Mesothelial cell of epicardium (in vitro differentiated cells): ENCODE measurements around the gene NINL. TPM values are rescaled to one million over a fixed set of nuclear protein-coding genes. Genes with fewer than 3 reads are reported as not detected.

Experiments
- DNase-seq, 2 experiments: peaks; one replicate each; pipeline ENCODE4 v3.0.0; 2021; ENCODE audit warnings: low spot score in 2 of 2; ENCODE audit not compliant: unreplicated experiment in 2 of 2
- H3K27ac Mint-ChIP-seq: 2 replicates; pipeline ENCODE4 v1.8.0; 2021; ENCODE audit warnings: mixed read lengths
- H3K27me3 Mint-ChIP-seq: 2 replicates; pipeline ENCODE4 v1.8.0; 2021; ENCODE audit warnings: low read depth, mixed read lengths
- H3K36me3 Mint-ChIP-seq: 2 replicates; pipeline ENCODE4 v1.8.0; 2021; ENCODE audit warnings: mixed read lengths
- H3K4me1 Mint-ChIP-seq: 2 replicates; pipeline ENCODE4 v1.8.0; 2021; ENCODE audit warnings: mixed read lengths
- H3K4me3 Mint-ChIP-seq: 2 replicates; pipeline ENCODE4 v1.8.0; 2021; ENCODE audit warnings: mild to moderate bottlenecking, moderate library complexity, mixed read lengths
- H3K9me3 Mint-ChIP-seq: 2 replicates; pipeline ENCODE4 v1.8.0; 2021; ENCODE audit warnings: mixed read lengths
- CTCF ChIP-seq: fragments of 200-600 bp; sonication (generic); IDR thresholded peaks from one replicate; pipeline ENCODE4 v1.5.0; 2021; ENCODE audit warnings: antibody characterized with exemption; ENCODE audit not compliant: unreplicated experiment
- total RNA-seq: library from RNA; stranded (reverse); gene quantifications from 3 replicates; pipeline ENCODE4 v1.2.1, GENCODE V29; 2021

NINL gene
- total RNA-seq, 1 donor from 2014 or later, result 85.9 TPM

- TF ChIP-seq CTCF, result no peak
- Mint-ChIP-seq H3K27ac (no peak overlapping the region), H3K4me1 (peaks cover 18% of the 10 kb centered on the region), H3K36me3 (peaks cover 5% of the 10 kb centered on the region), H3K27me3 (peaks cover 2% of the 10 kb centered on the region), H3K4me3 (no peak overlapping the region), H3K9me3 (peaks cover 8% of the 10 kb centered on the region)
- no peak for DNase-seq
Observed at GRCh38 chr20:25408890-25409289, 176.4 kb downstream of the NINL start.

GRCh38 chr20:25408170-25408547 is 177.2 kb downstream of the NINL start:
- Mint-ChIP-seq H3K36me3 (peaks cover 3% of the 10 kb centered on the region), H3K27ac (peak overlapping the region; percentile 96), H3K27me3 (peaks cover 2% of the 10 kb centered on the region), H3K9me3 (peaks cover 14% of the 10 kb centered on the region), H3K4me1 (peaks cover 18% of the 10 kb centered on the region), H3K4me3 (peak overlapping the region; percentile 88)
- DNase-seq, result no peak
- TF ChIP-seq CTCF, result no peak

- peaks cover 2% of the 10 kb centered on the region for H3K27me3 Mint-ChIP-seq
- peaks cover 17% of the 10 kb centered on the region for H3K9me3 Mint-ChIP-seq
Observed at GRCh38 chr20:25407311-25408169, 177.8 kb downstream of the NINL start, which contains the start of gene GINS1. Gene GINS1, plus strand, starts transcription at chr20:25407673. Its CDS starts 148 bp downstream, at chr20:25407821.

More at GRCh38 chr20:25407311-25408169, 177.8 kb downstream of the NINL start, which contains the start of gene GINS1:
- peak; percentile 86 to 95 for DNase-seq
- peaks cover 5% of the 10 kb centered on the region for H3K36me3 Mint-ChIP-seq
- H3K27ac Mint-ChIP-seq, result peak within 1 kb of the TSS; percentile 96
- TF ChIP-seq CTCF, result no peak
- peak within 1 kb of the TSS; percentile 88 for H3K4me3 Mint-ChIP-seq
- H3K4me1 Mint-ChIP-seq, result peaks cover 18% of the 10 kb centered on the region

Other genes starting within 250 kb of the NINL start
- 47.1 to 58.0 TPM (median 51.7 TPM) in 3 replicates for gene ABHD12, start 194.7 kb downstream of the NINL start, total RNA-seq
- 13.7 to 15.5 TPM (median 13.7 TPM) in 3 replicates for gene GINS1, start 177.9 kb downstream of the NINL start, total RNA-seq
- gene NANP, start 38.5 kb upstream of the NINL start, total RNA-seq, result 6.3 to 6.7 TPM (median 6.5 TPM) in 3 replicates
- gene ZNF337, start 111.3 kb upstream of the NINL start, total RNA-seq, result 23.9 to 27.1 TPM (median 25.5 TPM) in 3 replicates